ENCODE results near the gene NKX2-8.

The NKX2-8 gene

GRCh38 chr14:36582011-36582873, at the start of gene NKX2-8:
TSS of gene NKX2-8 (minus strand) at chr14:36582614. CDS start at chr14:36582389, 225 bp downstream.
- in situ Hi-C loops (cut with HindIII; ENCODE audit: low sequenced_read_pairs) = no loop called here

DNA sequence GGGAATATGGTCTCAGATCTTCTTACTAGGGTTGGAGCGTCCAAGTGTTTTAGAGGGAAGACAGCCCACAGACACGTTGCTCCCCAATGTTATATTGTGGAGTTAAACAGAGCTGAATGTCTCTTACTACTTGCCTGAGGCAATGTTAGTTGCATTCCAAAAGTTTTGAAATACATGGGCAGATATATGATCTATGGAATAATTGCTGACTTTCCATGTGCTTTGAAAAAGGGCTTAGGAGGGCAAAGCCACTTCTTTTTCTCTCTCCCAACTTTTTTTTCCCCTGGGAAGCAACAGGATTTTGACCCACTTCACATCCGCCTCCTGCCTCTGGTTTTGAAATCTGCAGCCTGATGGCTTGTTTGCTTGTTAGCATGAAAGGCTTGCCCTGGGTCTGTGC, 45.6 kb upstream of the NKX2-8 start:
- in situ Hi-C loops (cut with HindIII; ENCODE audit: low sequenced_read_pairs) = no loop called here

- in situ Hi-C loops (cut with HindIII; ENCODE audit: low sequenced_read_pairs) = no loop called here
These were observed 43.7 kb upstream of the NKX2-8 start for GRCh38 chr14:36626151-36626550.

DNA sequence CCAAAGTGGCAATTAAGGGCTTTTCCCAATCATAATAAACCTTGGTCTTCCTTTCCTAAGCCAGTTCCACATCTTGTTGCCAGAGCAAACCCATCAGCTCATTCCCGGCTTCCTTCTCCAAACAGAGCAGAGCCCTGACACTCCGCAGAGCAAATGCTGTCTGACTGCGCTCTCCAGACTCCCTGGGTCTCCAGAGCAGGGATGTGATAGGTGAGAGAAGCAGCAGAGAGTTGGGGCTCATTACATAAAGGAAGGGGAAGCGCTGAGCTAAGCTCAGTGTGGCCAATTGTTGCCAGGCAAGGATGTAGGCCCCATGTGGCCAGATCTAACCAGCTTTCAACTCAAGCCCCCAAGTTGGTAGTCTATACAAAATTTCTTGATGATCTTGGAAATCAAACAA, 43.0 kb upstream of the NKX2-8 start:
- in situ Hi-C loops (cut with HindIII; ENCODE audit: low sequenced_read_pairs) = no loop called here

DNA sequence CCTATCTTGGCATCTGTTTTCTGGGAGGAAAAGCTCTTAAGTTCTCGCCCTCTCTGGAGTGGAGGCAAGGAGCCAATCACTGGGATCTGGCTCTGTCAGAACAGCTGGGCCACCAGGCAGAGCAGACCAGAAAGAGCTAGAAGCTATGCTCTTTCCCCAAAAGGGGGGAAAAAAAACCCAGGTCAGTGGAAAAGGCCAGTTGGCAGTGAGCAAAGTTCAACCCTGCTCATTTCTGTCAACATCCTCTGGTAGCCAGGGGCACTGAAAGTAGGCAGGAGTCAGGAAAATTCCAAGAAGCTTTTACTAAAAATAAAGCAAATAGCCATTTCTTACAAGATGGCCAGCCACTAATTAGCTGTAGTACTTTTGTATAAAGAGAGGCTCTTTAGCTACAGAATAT, 42.6 kb upstream of the NKX2-8 start:
- in situ Hi-C loops (cut with HindIII; ENCODE audit: low sequenced_read_pairs) = no loop called here

GRCh38 chr14:36619853-36620252, 37.4 kb upstream of the NKX2-8 start:
- in situ Hi-C loops (cut with HindIII; ENCODE audit: low sequenced_read_pairs) = no loop called here

- in situ Hi-C loops (cut with HindIII; ENCODE audit: low sequenced_read_pairs) = no loop called here
These were observed 36.7 kb upstream of the NKX2-8 start for GRCh38 chr14:36619131-36619530.

- in situ Hi-C loops (cut with HindIII; ENCODE audit: low sequenced_read_pairs) = no loop called here
These were observed 36.2 kb upstream of the NKX2-8 start for GRCh38 chr14:36618641-36619040.

- in situ Hi-C loops (cut with HindIII; ENCODE audit: low sequenced_read_pairs) = no loop called here
These were observed 35.4 kb upstream of the NKX2-8 start for GRCh38 chr14:36617824-36618223.

GRCh38 chr14:36605506-36605857, 23.1 kb upstream of the NKX2-8 start:
- in situ Hi-C loops (cut with HindIII; ENCODE audit: low sequenced_read_pairs) = no loop called here

DNA sequence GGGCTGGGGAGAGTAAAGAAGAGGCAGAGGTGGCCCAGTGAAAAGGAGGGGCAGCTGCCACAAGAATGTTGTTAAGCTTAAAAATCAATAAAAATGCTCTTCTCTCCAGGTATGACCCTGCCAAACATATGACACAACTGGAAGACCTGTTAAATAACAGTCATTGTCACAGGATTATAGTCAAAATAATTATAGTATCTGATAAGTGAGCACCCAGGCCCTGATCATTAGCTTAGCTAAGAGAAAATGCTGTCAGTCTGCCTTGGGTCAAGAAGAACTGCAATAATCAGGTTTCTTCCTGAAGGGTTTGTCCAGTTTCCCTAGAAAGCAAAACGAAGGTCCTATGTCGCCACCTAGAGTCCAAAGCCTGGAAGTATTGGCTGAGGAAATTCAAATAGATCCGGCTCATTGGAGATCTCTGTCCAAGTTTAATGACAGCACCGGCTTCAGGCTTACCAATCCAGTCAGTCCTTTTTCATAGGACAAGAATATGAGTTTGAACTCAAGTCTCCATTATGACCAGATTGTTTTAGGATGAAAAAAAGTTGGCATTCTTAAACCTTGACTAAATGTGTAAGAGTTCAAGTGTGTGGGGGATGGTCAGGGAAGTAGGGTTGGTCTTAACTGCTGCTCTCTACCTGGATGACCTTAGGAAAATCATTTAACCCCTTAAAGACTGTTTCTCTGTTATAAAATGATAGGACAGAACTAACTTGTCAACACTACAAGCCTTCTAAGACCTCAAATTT, 22.5 kb upstream of the NKX2-8 start:
- in situ Hi-C loops (cut with HindIII; ENCODE audit: low sequenced_read_pairs) = no loop called here

GRCh38 chr14:36600431-36600830, 18.0 kb upstream of the NKX2-8 start:
- in situ Hi-C loops (cut with HindIII; ENCODE audit: low sequenced_read_pairs) = no loop called here

DNA sequence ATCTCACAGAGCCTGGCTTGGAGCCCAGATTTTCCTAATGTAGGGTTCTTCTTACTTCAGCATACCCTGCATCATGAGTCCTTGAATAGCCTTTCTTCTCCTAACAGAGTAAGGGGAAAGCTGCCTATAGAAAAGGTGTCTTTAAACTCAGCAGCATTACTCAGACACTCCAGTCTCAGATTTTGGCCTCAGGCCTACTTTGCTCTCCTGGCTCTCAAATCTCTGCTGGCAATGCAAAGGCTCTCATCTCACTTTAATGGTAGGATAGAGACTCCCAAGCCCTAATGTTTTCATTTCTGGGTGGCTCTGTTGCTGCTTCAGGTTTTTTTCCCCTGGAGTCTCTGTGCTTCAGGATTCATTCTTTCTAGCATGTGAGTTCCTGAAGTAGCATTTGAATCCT, 9.1 kb upstream of the NKX2-8 start:
- in situ Hi-C loops (cut with HindIII; ENCODE audit: low sequenced_read_pairs) = no loop called here

DNA sequence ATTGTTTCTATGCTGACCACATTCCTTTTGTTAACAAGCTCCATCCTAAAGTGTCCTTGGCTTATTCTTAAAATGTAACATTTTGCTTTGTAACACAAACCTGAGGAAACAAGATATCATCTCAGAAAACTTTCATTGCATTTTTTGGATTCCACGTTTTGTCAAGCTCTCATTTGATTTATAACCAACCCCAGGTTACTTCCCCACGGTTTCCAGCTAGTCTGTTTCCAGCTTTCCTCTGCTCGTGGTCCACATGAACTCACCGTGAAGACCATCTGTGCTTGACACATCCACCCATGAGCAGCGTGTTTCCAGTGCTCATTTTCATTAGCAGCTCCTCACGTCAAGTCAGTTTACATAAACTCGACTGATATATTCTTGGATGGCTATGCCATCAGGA, 6.4 kb upstream of the NKX2-8 start:
- in situ Hi-C loops (cut with HindIII; ENCODE audit: low sequenced_read_pairs) = loop anchor here (5.0 kb wide), 1 partner anchor 59 kb away; no protein-coding TSS in a partner anchor

- in situ Hi-C loops (cut with HindIII; ENCODE audit: low sequenced_read_pairs) = loop anchor here (5.0 kb wide), 1 partner anchor 59 kb away; no protein-coding TSS in a partner anchor
These were observed 5.7 kb upstream of the NKX2-8 start for GRCh38 chr14:36588119-36588518.

- in situ Hi-C loops (cut with HindIII; ENCODE audit: low sequenced_read_pairs) = loop anchor here (5.0 kb wide), 1 partner anchor 62 kb away; no protein-coding TSS in a partner anchor
These were observed 2.7 kb upstream of the NKX2-8 start for GRCh38 chr14:36585100-36585499.

GRCh38 chr14:36583893-36584811, 1.7 kb upstream of the NKX2-8 start:
- in situ Hi-C loops (cut with HindIII; ENCODE audit: low sequenced_read_pairs) = no loop called here

DNA sequence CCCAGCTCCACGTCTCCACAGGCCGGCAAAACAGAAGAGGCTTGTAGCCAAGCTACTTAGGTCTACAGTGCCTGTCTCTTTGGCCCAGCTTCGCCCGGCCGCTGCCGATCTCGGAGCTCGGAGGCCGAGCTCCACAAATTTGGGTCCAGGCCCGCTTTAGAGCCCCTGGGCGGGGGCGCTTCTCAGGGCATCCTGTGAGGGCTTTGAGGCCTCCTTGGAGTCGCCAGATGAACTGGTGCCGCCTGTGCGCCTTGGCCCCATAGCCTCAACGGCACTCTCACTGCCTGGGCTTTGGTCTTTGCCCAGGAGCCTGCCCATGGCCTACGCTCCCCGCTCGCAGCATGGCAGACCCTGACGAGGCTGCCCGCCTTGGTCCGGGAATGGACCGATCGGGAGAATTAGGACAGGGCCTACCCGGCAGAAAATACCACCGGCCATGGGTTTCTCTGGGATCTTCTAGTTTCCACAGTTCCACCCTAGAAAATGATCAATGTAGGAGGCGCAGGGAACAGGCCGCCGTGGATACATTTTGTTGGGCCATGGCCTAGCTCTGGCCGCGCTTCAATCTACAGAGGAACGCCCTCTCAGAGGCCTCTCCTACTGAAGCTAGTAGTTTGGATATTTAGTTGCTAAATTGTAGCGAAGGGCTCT, 953 bp upstream of the NKX2-8 start:
- in situ Hi-C loops (cut with HindIII; ENCODE audit: low sequenced_read_pairs) = no loop called here

DNA sequence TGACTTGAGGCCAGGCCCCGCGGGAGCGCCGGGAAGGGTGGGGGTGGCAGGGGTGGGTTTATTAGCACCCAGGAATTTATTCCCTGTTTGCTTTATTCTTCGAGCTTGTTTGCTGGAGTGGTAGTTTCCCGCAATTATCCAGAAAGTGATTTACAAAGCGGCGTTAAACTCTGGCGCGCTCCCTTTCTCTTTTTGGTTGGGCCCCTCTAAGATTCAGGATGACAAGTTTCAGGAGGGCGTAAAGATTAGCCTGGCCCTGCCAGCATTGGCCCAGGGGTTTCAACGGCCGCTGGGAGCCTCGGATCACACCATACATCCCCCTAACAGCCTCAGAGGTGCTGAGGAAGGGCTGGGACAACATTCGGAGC, 444 bp upstream of the NKX2-8 start:
- in situ Hi-C loops (cut with HindIII; ENCODE audit: low sequenced_read_pairs) = no loop called here

Data from endothelial cell of hepatic sinusoid (primary cell).